Measurements from ENCODE around the gene RNF225.
A peak's percentile ranks its signal among the peaks of the same experiment; 100 is the strongest.
"Not testable (repeated sequence)": the region's sequence is repeated elsewhere in the genome, so short reads cannot be mapped to it uniquely, and the experiment has no call there.

The RNF225 gene

GRCh38 chr19:58362272-58362994 lies 33.0 kb upstream of the RNF225 start, which contains the start of gene ZNF497:
Gene ZNF497, minus strand, starts transcription at chr19:58362751. Its CDS starts 5,116 bp downstream, at chr19:58357635.
- peak in 1 of 2 experiments; percentile 82 for DNase-seq

GRCh38 chr19:58364146-58364545 lies 31.3 kb upstream of the RNF225 start:
- no peak for DNase-seq

- DNase-seq = no peak
These were observed 28.6 kb upstream of the RNF225 start for GRCh38 chr19:58366585-58367430.

GRCh38 chr19:58367698-58368454 lies 27.6 kb upstream of the RNF225 start:
- DNase-seq = no peak

- DNase-seq = no peak
These were observed 26.7 kb upstream of the RNF225 start for GRCh38 chr19:58368561-58369360.

- DNase-seq = no peak
These were observed 22.9 kb upstream of the RNF225 start for GRCh38 chr19:58372311-58373133.

GRCh38 chr19:58374200-58374599 lies 21.3 kb upstream of the RNF225 start:
- no peak for DNase-seq

- not testable (repeated sequence) for DNase-seq
These were observed 18.7 kb upstream of the RNF225 start for GRCh38 chr19:58376724-58377123.

GRCh38 chr19:58379246-58379645 lies 16.2 kb upstream of the RNF225 start:
- DNase-seq = no peak

GRCh38 chr19:58380037-58380661 lies 15.3 kb upstream of the RNF225 start:
- no peak for DNase-seq

- DNase-seq = peak; percentile 95 to 96
These were observed 14.6 kb upstream of the RNF225 start, which contains the start of gene ZNF837 for GRCh38 chr19:58380662-58381459. Gene ZNF837, minus strand, starts transcription at chr19:58381030. Its CDS starts 11,698 bp downstream, at chr19:58369332.

- no peak for DNase-seq
These were observed 13.8 kb upstream of the RNF225 start for GRCh38 chr19:58381460-58382212.

DNA sequence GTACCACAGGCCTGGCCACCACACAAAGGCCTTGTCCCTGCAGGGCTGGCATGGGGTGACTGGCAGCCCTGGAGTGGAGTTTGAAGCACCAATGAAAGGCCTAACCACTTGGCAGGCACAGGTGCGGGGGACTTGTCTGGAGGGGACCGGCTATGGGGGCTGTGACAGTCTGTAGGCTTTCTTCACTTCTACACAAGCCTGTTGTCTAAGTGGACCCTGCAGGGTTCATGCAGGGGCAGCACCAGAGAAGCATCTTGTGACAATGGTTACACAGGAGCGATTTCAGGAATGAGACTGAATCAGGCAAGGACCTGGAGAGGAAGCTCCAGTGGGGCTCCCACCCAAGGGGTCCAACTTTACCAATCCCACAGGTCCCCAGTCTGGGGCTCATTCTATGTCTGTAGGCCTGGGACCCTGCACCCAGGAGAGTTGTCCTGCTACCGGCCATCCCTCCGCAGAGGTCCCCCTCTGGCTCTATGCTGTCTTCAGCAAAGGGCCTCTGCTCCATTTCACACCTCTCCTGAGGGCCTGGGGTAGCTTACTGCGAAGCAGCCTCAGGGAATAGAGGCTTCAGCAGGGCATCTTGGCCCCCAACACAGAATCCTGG lies 12.4 kb upstream of the RNF225 start:
- DNase-seq = no peak

DNA sequence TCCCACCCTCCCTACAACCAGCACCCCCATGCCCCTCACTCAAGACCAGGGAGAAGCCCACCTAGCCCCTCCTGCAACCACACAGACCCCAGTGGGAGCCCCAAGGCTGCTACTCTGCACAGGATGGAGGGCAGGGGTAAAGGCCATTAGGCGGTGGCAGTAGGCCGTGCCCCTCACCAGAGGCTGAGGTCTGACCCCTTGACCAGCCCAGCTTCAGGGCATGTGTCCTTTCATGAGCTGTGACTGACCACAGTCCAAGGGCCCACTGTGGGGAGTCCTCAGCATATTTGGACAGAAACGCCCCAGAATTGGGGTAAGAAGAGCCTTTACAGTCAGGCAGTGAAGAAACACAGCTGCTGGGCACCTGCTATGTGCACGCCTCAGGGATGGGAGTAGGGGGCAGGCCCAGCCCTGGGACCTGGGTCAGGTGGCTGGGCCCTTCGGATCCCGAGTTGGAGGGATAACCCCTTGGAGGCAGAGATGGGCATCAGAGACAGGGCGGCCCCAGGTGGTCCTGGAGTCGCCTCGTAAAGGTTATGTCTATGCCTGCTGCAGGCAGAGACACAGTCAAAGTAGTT lies 10.1 kb upstream of the RNF225 start:
- no peak for DNase-seq

GRCh38 chr19:58385891-58386575 lies 9.4 kb upstream of the RNF225 start:
- DNase-seq = no peak

GRCh38 chr19:58386576-58387337 lies 8.7 kb upstream of the RNF225 start, which contains the start of gene RPS5:
Gene RPS5, plus strand, starts transcription at chr19:58387269. Its CDS starts 869 bp downstream, at chr19:58388138.
- peak; percentile 88 to 93 for DNase-seq
